ENCODE measurements around the gene RHD.
"Not testable (repeated sequence)": the region's sequence is repeated elsewhere in the genome, so short reads cannot be mapped to it uniquely, and the experiment has no call there.

DNA sequence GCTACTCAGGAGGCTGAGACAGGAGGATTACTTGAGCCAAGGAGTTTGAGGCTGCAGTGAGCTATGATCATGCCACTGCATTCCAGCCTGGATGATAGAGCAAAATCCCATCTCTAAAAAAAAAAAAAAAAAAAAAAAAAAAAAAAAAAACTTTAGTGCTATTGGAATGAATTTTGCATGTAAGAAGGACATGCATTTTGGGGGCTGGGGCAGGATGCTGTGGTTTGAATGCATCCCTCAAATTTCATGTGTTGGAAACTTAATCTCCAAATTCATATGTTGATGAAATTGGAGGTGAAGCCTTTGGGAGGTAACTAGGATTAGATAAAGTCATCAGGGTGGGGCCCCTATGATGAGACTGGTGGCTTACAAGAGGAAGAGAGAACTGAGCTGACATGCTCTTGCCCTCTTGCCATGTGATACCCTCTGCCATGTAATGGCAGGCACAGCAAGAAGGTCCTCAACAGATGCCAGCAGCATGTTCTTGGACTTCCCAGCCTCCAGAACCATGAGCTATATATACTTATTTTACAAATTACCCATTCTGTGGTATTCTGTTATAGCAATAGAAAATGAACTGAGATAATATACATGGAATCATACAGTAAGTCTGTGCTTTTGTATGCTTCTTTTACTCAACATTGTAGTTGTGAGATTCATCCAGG is 40.6 kb downstream of the RHD start:
- TF ChIP-seq POLR2A (IDR thresholded peaks at IDR 0.05): not testable (repeated sequence)
- TF ChIP-seq, protein P1, sequence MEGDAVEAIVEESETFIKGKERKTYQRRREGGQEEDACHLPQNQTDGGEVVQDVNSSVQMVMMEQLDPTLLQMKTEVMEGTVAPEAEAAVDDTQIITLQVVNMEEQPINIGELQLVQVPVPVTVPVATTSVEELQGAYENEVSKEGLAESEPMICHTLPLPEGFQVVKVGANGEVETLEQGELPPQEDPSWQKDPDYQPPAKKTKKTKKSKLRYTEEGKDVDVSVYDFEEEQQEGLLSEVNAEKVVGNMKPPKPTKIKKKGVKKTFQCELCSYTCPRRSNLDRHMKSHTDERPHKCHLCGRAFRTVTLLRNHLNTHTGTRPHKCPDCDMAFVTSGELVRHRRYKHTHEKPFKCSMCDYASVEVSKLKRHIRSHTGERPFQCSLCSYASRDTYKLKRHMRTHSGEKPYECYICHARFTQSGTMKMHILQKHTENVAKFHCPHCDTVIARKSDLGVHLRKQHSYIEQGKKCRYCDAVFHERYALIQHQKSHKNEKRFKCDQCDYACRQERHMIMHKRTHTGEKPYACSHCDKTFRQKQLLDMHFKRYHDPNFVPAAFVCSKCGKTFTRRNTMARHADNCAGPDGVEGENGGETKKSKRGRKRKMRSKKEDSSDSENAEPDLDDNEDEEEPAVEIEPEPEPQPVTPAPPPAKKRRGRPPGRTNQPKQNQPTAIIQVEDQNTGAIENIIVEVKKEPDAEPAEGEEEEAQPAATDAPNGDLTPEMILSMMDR (IDR thresholded peaks at IDR 0.05 in 4 of 5, conservative IDR thresholded peaks at IDR 0.05 in 1 of 5): not testable (repeated sequence)

Data from gastrocnemius medialis (tissue), 4 donors.